ENCODE results near the gene HDAC1.

DNA sequence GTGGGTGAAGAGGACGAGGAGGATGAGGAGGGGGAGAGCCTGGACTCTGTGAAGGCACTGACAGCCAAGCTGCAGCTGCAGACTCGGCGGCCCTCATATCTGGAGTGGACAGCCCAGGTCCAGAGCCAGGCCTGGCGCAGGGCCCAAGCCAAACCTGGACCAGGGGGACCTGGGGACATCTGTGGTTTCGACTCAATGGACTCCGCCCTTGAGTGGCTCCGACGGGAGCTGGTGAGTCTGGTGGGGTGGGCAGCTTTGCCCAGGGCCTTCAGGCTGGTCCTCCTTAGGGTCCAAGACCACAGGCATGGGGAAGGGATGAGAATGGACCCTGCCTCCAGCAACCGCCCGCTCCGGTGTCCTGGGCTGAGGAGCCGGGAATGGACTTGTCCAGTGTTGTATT is 44.4 kb upstream of the HDAC1 start:
- TF ChIP-seq, protein P1, sequence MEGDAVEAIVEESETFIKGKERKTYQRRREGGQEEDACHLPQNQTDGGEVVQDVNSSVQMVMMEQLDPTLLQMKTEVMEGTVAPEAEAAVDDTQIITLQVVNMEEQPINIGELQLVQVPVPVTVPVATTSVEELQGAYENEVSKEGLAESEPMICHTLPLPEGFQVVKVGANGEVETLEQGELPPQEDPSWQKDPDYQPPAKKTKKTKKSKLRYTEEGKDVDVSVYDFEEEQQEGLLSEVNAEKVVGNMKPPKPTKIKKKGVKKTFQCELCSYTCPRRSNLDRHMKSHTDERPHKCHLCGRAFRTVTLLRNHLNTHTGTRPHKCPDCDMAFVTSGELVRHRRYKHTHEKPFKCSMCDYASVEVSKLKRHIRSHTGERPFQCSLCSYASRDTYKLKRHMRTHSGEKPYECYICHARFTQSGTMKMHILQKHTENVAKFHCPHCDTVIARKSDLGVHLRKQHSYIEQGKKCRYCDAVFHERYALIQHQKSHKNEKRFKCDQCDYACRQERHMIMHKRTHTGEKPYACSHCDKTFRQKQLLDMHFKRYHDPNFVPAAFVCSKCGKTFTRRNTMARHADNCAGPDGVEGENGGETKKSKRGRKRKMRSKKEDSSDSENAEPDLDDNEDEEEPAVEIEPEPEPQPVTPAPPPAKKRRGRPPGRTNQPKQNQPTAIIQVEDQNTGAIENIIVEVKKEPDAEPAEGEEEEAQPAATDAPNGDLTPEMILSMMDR (conservative IDR thresholded peaks at IDR 0.05; ENCODE audit: low read length) = no peak
- no peak for TF ChIP-seq EZH2phosphoT487 (IDR thresholded peaks at IDR 0.05; ENCODE audit: borderline replicate concordance, low read depth, low read length)
